Uterine smooth muscle cell (primary cell): ENCODE results near the gene ITM2B. TPM values are rescaled to one million over a fixed set of nuclear protein-coding genes. Genes with fewer than 3 reads are reported as not detected.

Experiments used
- total RNA-seq: library from RNA; depleted of rRNA; stranded (reverse); fragments of >200 nt; gene quantifications from 2 replicates; pipeline ENCODE4 v1.2.3, GENCODE V29; 2014

Gene ITM2B
- 87.3 and 164 TPM in 2 replicates for total RNA-seq

DNA sequence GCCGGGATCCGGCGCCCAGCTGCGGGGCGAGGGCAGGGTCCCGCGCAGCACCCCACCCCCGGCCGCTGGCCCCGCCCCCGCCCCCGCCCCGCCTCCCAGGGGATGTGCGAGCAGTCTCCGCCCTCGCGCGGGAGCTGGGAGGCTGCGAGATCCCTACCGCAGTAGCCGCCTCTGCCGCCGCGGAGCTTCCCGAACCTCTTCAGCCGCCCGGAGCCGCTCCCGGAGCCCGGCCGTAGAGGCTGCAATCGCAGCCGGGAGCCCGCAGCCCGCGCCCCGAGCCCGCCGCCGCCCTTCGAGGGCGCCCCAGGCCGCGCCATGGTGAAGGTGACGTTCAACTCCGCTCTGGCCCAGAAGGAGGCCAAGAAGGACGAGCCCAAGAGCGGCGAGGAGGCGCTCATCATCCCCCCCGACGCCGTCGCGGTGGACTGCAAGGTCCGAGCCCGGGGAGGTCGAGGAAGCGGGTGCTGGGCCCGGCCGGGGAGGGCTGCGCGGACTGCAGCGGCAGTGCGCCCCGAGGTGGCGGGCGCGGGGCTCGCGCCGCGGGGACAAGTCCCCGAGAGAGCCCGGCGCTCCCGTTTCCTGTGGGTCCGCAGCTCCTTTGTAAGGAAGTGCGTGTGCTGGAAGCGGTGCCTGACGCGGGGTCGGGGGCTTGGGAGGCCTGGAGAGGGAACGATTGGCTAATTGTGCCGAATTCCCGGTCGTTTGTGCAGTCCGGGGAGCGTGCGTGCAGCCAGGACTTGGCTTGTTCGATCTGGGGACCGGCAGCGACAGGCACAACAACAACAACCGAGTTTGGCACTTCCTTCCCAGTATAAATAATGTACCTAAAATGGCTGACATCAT lies at the start of gene ITM2B:
TSS of gene ITM2B (plus strand) at position 161 of the 843 bp plus-strand sequence. CDS start at position 316, 155 bp downstream.

DNA sequence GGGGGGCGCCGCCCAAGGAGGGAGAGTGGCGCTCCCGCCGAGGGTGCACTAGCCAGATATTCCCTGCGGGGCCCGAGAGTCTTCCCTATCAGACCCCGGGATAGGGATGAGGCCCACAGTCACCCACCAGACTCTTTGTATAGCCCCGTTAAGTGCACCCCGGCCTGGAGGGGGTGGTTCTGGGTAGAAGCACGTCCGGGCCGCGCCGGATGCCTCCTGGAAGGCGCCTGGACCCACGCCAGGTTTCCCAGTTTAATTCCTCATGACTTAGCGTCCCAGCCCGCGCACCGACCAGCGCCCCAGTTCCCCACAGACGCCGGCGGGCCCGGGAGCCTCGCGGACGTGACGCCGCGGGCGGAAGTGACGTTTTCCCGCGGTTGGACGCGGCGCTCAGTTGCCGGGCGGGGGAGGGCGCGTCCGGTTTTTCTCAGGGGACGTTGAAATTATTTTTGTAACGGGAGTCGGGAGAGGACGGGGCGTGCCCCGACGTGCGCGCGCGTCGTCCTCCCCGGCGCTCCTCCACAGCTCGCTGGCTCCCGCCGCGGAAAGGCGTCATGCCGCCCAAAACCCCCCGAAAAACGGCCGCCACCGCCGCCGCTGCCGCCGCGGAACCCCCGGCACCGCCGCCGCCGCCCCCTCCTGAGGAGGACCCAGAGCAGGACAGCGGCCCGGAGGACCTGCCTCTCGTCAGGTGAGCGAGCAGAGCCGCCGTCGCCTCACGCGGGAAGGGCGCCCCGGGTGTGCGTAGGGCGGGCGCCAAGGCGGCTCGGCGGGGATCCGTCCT lies 70.5 kb downstream of the ITM2B start, which contains the start of gene RB1:
TSS of gene RB1 (plus strand) at position 393 of the 784 bp plus-strand sequence. CDS start at position 555, 162 bp downstream.

Other genes with a start within 250 kb of the ITM2B start
- gene SUCLA2, start 231.9 kb upstream of the ITM2B start, total RNA-seq, result 51.1 and 72.0 TPM in 2 replicates
- gene NUDT15, start 195.5 kb upstream of the ITM2B start, total RNA-seq, result 19.2 and 33.9 TPM in 2 replicates
- gene MED4, start 138.1 kb upstream of the ITM2B start, total RNA-seq, result 23.5 and 30.1 TPM in 2 replicates
- gene RB1, start 70.5 kb downstream of the ITM2B start, total RNA-seq, result 27.5 and 29.4 TPM in 2 replicates
- 7.4 and 14.2 TPM in 2 replicates for gene LPAR6, start 179.9 kb downstream of the ITM2B start, total RNA-seq